Epithelial cell of esophagus (primary cell): ENCODE measurements around the gene DMRT1.

Source experiments
- DNase-seq: peaks from one replicate; pipeline ENCODE4 v3.0.0; 2010; ENCODE audit warnings: low read depth
- H3K4me3 ChIP-seq: 2 replicates; pipeline ENCODE4 v1.5.1; 2011; ENCODE audit warnings: mild to moderate bottlenecking, low read length, control low read depth
- CTCF ChIP-seq: IDR thresholded peaks from 2 replicates; pipeline ENCODE4 v1.5.1; 2011; ENCODE audit warnings: low read depth, mild to moderate bottlenecking, low read length, control low read depth, inconsistent platforms; ENCODE audit not compliant: insufficient read depth; ENCODE audit errors: missing control alignments

DMRT1 gene

DNA sequence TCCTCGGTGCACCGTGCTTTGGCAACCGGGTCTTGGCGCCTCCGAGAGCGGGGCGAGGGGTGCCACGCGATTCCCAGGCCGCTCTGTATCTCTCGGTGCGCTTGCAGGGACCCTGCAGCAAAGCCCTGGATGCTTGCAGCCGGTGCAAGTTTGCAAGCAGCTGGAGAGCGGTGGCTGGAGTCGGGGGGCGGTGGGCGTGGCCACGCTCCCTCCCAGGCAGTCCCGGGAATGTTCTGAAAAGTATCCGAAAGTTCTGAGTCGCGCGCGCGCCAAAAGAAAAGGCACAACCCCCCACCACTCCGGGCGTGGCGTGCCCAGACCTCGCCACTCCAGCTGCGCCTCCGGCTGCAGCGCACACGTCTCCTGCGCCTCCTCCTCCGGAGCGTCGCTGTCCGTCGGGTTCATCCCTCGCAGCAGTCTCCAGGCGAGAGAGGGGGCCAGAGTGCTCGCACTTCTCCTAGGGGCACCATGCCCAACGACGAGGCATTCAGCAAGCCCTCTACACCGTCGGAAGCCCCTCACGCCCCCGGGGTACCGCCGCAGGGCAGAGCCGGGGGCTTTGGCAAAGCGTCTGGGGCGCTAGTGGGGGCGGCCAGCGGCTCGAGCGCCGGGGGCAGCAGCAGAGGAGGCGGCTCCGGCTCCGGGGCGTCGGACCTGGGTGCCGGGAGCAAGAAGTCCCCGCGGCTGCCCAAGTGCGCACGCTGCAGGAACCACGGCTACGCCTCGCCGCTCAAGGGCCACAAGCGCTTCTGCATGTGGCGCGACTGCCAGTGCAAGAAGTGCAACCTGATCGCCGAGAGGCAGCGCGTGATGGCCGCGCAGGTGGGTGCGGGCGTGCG lies at the start of gene DMRT1:
Gene DMRT1 (plus strand): TSS at position 327 of the 839 bp plus-strand sequence. CDS start 142 bp downstream, at position 469.
- TF ChIP-seq CTCF, result no peak
- no peak within 1 kb of the TSS for H3K4me3 ChIP-seq
- DNase-seq, result peak; percentile 17

DNA sequence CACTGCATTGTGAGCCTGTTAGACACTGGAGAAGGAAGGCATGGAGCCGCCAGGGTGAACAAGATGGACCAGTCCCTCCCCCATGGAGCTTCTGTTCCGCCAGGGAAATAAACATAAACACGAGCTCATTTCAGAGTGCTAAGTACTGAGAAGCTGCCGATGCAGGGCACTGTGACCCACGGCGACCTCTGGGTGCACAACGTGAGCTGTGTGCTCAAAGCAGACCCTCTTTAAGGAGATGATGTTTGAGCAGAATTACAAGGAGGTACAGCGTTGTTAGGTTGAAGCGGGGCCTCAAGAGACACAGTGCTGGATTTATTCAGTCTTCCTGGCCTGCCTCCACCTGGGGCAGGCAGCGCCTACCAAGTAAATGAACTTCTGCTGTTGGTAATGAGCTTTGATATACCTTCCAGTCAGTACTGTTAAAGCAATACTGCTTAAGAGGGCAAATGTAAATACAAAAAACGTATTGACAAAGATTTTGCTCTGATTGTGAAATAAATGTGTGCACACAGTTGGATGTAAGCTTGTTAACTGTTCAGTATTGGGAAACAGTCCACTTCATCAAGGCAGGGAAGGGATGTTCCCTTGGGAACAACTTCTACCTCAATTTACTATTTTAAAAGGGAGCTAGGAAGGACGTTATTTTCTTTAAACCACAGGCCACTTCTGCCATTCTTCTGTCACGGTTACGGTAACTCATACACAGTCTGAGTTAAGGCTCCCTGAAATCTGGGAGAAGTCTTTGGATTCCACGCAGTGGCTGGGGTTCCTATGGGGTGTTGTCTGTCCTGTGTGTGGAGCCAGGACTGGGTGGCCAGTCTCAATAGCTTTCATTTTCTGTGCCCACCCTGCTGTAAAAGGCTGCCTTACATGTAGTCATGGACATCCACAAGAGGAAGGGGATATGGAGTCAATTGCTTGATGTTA lies 48.9 kb upstream of the DMRT1 start:
- no peak overlapping the region for H3K4me3 ChIP-seq
- no peak for TF ChIP-seq CTCF
- peak; percentile 54 for DNase-seq

DNA sequence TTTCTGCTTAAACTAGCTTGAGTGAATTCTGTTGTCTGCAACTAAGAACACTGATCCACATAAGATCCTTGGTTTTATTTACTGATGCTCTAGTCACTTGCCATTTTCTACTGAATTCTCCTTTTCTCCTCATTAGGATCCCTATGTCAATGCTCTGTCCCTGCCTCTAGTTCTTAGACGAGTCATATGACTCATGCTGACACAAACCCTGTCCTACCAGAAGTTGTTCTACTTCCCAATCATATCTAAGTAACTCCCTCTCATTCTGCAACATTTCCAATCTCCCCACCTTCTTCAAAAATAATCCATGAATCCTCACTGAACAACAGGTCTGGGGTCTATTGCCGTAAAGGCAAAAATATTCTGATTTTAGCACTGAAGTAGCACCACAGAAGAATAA lies 47.1 kb upstream of the DMRT1 start:
- peak; percentile 60 for DNase-seq
- no peak overlapping the region for H3K4me3 ChIP-seq
- TF ChIP-seq CTCF, result no peak

DNA sequence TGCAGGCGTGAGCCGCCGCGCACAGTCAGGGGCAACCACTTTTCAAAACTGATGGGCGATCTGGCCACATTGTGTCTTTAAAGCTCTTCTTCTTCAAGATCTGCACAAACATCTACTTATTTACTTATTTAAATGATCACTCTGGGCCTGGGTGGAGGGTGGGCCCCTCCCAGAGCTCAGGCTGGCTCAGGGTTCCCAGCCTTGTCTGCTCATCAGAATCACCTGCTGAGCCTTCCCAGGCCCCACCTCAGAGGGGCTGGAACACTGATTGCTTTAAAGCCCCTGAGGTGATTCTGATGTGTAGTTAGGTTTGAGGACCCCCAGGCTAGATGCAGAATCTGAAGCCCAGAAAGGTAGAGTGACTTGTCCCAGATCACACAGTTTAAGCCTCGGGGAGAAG lies 45.6 kb upstream of the DMRT1 start:
- DNase-seq, result no peak
- H3K4me3 ChIP-seq, result no peak overlapping the region
- no peak for TF ChIP-seq CTCF

DNA sequence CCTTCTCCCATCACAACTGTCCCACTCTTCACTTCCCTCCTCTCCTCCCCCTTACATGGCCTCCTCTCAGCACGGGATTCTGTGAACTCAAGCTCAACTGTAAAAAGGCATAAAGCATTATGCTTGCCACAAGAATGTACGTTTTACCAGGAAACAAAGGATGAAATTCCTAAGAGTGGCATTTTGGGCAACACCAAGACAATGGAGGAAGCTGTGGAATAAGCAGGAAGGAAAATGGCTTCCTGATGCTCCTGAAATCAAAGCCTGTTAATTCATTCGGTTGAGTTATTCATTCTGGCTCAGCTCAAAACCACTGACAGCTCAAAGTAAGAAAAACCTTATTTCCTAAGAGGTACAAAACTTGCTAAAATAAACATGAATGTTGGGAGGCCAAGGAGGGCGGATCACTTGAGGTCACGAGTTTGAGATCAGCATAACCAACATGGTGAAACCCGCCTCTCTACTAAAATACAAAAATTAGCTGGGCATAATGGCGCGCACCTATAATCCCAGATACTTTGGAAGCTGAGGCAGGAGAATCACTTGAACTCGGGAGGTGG lies 40.8 kb upstream of the DMRT1 start:
- H3K4me3 ChIP-seq, result no peak overlapping the region
- no peak for DNase-seq
- no peak for TF ChIP-seq CTCF

GRCh38 chr9:801399-802071 lies 40.0 kb upstream of the DMRT1 start:
- DNase-seq, result peak; percentile 75
- no peak overlapping the region for H3K4me3 ChIP-seq

More at GRCh38 chr9:801399-802071, 40.0 kb upstream of the DMRT1 start:
- no peak for TF ChIP-seq CTCF
